Muscle of arm (tissue), 12 donors: ENCODE data around the gene BUB1B. TPM values are rescaled to one million over a fixed set of nuclear protein-coding genes. Genes with fewer than 3 reads are reported as not detected.
A peak's percentile ranks its signal among the peaks of the same experiment; 100 is the strongest.

ENCODE experiments used
- DNase-seq: peaks from one replicate; pipeline ENCODE4 v3.0.0-alpha.2; 2013
- polyA plus RNA-seq, 12 donors: library from polyadenylated mRNA; unstranded; fragments of 120-200 nt; gene quantifications; one replicate each; pipeline ENCODE4 v1.2.1, GENCODE V29; 2013; ENCODE audit not compliant: insufficient read length in 12 of 12

The BUB1B gene
- polyA plus RNA-seq, 12 donors, result 7.8 to 27.8 (median 16.0) TPM; not detected in 1

DNA sequence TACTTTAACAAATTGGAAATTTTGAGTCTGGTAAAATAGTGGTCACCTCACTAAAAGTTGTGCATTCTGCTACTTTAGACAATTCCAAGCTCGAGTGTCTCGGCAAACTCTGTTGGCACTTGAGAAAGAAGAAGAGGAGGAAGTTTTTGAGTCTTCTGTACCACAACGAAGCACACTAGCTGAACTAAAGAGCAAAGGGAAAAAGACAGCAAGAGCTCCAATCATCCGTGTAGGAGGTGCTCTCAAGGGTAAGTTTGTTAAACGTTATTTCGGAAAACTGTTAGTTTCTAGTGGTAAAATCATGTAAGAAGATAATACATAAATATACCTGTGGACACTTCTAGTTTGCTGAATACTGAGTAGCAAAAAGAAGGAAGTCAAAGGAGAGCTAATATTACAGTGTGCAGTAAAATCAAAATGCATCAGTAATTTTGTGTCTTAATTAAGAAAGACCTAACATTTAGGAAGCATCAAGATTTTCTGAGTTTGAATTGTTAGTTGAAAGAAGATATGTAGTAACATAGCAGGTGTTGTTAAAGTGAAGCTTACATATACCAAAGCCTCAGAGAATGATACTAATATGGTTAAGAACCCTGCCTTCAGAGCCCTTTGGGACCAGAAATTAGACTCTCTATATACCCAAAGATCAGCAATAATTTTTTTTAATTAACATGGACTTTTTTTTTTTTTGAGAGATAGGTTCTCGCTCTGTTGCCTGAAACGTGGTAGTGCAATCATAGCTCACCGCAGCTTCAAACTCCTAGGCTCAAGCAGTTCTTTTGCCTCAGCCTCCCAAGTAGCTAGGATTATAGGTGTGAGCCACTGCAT, 23.0 kb downstream of the BUB1B start:
- DNase-seq, result no peak

DNA sequence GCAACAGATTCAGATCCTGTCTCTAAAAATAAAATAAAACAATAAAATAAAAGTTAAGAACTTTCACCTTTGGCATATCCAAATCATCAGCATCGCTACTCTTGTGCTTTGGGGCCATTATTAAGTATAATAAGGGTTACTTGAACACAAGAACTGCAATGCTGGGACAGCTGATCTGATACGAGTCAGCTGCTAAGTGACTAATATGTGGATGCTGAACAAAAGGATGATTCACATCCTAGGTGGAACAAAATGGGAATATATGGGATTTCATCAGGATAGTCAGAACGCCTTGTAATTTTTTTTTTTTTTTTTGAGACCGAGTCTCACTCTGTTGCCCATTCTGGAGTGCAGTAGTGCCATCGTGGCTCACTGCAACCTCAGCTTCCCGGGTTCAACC, 29.7 kb downstream of the BUB1B start:
- no peak for DNase-seq

DNA sequence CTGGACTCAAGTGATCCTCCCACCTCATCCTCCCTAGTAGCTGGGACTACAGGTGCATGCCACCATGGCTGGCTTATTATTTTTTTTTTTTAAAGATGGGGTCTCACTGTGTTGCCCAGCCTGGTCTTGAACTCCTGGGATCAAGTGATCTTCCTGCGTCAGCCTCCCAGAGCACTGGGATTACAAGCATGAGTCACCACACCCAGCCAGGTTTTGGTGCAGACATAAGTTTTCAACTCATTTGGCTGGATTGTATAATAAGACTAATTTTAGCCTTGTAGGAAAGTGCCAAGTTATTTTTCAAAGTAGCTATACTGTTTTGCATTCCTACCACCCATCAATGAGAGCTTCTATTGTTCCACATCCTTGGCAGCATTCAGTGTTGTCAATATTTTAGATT, 32.1 kb downstream of the BUB1B start:
- no peak for DNase-seq

DNA sequence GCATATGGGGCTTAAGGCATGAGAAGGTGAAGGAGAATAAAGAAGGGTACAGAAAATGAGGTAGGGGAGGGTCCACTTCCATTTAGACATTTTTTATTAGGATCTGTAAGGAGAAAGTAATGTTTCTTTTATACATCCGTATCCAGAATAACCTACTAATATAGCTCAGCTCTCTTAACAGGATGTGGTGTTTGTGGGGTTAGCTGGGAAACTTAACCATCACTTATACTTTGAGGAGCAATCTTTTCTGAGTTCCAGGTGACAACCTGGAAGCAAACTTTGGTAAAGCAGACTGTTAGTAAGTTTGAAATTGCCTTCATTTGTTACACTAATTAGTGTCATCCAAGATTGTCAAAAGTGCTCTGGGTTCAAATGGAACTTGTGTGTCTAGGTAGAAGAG, 36.6 kb downstream of the BUB1B start:
- no peak for DNase-seq

DNA sequence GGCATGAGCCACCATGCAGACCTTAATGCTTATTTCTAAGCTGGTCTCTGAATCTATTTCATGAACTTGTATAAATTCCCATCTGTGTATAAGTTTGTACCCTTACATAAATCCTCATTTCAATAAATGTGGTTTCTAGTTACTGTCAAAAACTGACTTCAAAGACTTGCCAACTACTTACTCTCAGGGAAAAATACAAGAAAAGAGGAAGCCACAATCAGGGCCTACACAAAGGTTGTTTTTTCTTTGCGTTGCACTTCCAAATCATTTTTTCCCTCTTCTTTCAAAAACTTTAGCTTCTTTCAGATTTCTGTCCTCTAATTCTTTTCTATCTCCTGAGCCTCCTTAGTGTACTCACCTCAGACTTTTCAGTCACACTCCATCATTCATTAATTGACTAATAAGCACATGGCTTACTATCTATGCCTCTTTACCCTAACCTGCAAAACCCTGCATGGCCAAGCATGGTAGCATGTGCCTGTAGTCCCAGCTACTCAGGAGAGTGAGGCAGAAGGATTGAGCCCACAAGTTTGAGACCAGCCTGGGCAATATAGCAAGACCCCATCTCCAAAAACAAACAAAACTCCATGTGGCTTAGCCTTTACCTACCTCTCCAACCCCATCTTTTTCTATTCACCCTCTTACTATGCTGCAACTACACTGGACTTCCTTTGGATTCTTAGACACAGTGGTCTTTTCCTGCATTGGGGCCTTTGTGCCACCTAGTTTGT, 37.7 kb downstream of the BUB1B start:
- DNase-seq, result no peak

DNA sequence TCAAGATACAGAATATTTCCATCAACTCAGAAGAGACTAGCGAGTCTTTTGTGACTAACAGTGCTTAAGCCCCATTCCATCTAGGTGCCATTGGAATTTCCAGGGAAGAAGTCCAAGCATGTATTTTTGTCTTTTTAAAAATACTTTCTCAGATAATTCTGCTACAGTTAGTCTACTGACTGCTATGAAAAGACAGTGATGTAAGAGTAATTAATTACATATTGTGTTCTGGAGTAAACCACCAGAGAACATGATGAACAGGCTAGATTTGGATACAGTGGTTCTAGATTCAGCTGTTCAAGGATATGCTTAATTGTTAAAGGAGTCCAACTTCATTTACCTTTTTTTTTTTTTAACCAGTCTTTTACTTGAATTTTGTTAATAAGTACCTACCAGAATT, 43.2 kb downstream of the BUB1B start:
- no peak for DNase-seq

DNA sequence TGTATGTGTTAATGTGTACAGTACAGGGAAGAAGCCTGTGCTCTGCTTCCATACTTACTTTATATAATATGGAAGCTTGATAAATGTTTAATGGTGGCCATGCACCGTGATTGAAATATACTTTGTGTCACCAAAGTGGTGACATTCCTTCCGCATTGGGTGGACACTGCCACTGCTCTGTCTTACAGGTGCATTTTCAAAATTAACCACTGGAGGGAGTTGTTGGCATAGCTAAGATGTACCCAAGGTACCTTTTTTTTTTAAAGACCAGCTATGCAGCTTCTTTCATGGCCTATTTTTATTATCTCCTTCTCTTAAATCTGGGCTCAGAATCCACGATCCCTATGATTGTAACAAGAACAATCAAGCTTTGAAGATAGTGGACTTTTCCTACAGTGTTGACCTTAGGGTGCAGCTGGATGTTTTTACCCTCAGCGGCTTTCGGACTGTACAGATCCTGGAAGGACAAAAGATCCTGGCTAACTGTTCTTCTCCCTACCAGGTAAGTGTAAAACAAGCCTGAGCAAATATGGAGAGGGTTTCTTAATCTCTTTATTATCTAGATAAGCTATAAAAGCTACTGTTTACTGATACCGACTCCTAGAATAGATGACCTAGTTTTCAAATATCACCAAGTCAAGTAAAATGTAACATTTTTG, 56.4 kb downstream of the BUB1B start:
- DNase-seq, result peak; percentile 79

DNA sequence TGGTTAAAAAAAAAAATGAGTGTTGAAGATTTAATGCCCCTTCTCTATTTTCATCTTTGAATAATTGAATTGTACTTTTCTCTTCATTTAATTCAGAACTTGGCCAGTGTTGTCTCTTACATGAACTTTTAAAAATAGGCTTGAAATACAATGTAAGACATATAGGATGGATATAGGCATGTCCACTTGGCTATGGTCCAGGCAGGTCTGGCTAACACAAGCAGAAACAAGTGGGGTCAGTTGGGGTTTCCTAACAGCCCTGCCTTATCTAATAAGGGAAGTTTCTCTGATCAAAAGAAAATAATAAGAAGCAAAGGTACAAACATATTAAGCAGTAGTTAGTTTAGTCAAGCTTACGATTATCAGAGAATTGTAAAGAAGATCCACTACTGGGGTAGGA, 58.9 kb downstream of the BUB1B start:
- DNase-seq, result no peak

DNA sequence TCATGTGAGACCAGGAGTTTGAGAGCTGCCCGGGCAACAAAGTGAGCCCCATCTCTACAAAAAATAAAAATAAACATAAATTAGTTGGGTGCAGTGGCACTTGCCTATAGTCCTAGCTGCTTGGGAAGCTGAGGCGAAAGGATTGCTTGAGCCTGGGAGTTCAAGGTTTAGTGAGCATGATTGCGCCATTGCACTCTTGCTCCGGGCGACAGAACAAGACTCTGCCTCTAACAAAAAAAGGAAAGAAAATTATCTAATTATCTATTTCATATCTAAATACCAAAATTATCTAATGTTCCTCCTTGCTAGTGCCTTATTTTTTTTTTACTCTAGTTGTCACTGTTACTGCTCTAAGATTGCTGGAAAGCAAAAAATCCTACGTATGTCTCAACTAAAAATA, 61.3 kb downstream of the BUB1B start:
- DNase-seq, result no peak

DNA sequence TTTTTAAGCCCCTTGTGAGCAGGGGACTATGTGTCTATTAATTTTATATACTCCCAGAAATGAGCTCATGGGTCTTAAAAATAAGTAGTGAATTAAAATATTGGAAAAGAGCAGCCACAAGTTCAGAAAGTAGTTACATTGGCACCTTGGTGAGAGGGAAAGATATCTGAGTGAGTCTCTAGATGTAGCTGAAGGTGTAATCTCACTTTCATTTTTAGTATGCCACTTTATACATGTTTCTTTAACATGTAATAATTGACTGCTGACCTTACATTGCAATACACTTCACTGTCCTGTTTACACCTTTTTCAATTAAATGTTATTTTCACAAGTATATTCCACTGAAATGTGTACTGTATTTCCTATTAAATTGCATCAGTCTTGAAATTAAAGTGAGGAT, 65.9 kb downstream of the BUB1B start:
- DNase-seq, result no peak

DNA sequence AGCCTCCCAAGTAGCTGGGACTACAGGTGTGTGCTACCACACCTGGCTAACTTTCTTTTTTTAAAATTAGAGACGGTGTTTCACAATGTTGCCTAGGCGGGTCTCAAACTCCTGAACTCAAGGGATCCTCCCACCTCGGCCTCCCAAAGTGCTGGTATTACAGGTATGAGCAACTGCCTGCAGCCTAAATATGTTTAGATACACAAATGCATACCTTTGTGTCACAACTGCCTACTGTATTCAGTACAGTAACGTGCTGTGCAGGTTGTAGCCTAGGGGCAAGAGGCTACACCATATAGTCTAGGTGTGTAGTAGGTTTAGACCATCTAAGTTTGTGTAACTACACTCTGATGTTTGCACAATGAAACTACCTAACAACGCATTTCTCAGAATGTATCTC, 68.4 kb downstream of the BUB1B start:
- DNase-seq, result no peak

DNA sequence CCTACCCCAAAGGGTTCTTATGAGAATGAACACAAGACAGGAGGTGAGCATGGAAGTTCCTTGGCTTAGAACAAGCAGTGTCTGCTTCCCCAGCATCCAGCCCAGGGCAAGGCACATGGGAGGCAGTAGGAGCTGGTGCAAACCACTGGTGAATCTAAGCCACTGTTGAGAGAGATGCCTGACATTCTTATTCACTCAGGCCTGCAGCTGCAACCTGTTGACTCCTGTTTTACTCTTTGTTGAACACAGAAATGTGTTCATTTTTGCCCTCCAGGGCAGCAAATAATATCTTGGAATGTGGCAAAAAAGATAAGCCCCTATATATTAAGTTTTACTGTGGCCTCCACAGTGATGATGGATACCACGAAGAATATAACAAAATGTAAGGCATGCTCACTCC, 69.1 kb downstream of the BUB1B start:
- DNase-seq, result no peak

DNA sequence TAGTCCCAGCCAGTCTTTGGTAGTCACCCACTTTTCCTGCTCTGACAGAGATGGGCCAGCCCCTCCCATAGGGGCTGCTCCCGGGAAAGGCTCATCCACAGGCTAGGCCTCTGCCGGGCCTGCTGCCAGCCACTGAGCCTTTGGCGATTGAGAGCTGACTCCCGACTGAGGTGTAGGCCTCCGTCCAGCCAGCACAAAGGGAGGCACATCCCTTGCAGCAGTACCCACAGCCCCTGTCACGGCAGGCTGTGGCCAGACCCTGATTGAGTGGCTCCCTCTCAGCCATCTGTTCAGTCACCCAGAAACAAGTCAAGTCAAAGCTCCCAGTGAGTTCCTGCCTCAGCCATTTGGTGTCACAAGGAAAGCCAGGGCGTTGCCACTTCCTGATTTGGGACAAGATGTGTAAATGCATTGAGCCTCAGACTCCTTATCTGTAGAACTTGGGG, 71.8 kb downstream of the BUB1B start:
- DNase-seq, result no peak

DNA sequence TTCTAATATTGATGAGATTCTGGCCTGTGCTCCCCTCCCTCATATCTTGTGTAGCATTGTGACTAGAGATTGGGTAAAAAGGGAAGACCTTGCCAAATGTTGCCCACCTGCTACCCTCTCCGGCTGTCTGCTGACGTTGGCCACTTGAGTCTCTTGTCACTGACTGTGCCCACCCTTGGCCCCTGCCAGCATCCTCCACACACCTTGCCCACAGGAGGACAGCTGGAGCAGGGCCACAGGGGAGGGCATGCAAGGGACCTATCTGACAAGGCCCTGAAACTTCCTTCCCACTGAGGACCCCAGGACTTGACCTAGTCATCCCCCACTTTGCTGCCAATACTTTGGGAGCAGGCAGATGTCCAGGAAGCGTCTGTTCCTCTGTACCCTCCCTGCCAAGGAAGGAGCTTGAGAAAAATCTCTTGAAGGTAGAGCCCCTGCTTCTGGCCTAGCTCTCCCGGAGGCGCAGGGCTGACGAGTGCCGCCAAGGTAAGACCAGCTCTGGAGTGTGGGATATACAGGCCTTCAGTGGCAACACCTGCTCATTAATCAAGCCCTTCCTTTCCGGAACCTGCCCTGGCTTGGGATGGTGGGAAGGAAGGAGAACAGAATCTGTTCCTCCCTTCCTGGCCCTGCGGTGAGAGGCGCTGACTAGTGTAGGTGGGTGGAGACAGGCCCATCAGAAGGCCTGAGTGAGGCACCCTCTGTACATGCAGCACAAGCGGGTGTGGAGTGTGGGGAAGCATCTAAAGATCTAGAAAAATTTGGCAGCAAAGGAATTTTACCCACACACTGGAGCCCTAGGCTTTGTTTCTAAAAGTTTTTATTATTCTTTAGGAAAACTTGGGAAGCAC, 73.1 kb downstream of the BUB1B start:
- no peak for DNase-seq

DNA sequence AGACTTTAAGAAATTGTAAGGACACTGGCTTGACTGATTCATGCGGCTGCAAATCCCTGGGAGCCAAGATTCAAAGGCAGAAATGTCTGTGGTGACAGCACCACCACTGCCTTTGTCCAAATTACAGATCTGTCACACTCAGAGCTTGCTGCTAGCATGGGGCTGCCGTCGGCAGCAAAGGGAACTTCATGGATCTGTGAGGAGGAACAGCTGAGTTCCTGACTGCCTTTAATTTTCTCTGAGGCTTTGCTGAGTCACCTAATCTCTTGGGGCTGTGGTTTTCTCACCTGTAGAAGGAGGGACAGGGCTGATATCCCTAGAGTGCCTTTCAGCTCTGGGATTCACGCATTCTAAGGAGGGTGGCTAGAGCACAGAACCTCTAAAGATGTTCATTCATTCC, 73.9 kb downstream of the BUB1B start:
- DNase-seq, result no peak

DNA sequence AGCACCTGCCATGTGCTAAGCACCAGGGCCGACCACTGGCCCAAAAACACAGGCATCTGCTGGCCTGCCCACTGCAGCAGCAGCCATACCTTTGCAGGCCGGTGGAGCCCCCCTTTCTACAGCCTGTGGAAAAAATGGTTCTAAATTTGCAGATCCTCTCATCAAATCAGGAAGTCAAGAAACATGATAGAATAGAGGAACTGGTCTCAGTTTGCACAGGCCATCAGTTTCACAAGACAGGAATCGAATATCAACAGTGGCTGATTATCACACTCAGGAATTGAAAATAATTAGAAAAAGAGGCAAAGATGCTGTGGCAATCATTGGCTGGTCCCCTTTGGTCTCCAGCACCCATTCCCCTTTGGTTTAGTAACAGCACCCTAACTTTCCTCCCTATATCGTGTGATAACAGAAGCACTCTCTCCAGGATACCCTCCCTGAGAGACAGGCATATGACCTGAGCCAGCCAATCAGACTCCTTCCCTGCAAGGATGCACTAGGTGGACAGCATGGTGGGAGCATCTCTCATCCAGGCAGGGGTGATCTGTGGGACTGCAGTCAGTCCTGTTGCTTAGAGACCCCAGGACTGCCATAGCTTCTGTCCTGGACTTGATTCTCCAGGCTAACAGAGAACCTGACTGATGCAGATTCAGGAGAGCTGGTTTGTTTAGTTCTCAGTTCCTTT, 74.5 kb downstream of the BUB1B start:
- DNase-seq, result no peak

DNA sequence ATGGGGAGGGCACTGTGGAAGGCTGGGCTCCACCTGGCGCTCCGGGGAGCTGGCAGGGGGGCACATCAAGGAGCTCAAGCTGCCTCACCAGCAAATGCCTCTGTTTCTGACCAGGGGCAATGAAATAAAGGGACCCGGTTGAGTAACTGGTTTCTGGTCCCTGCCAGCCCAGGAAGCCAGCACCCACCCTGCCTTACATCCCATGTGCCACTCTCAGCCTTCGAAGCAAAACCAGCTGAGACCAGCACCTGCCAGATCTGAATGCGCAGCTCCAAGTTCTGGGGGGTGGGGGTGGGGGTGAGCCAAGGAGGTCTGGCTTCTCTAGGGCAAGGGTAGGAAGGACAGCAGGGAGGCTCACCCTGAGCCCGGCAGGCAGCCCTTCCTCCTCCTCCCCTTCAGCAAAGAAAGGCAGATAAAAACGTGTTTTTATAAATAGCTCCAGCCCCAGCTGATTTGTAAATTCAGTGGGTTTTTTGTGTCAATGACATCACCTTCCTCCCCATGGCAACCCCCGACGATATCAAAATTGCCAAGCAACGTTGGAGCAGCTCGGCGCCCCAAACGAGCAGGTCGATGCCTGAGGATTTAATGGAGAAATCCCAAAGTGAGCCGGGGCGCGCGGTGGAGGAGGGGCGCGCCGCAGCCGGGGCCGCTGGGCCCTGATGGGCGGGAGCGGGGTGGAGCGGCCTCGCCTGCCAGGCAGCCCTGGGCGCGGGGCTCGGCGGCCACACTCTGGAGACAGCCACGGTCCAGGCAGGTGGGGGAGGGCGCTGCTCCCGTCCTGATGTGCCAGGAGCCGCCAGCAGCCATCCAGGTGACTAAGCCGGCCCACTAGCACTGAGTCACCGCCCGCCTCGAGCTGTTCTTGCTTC, 77.9 kb downstream of the BUB1B start, which contains the start of gene PAK6:
Gene PAK6 (plus strand): TSS at position 532 of the 872 bp plus-strand sequence. CDS start 25,723 bp downstream, outside the sequence.
- no peak for DNase-seq

DNA sequence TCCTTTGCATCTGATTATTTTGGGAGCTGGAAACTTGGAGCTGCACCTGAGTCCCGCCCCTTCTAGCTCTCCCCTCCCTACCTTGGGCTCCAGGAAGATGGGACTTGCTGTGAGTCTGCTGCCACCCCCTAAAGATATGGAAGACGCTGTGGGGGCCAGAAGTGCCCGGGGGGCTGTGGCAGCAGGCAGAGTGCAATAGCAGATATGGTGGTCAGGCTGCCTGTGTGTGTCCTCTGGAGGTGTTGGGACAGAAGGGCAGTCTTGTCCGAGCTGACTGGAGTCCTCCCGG, 78.5 kb downstream of the BUB1B start:
- DNase-seq, result no peak

DNA sequence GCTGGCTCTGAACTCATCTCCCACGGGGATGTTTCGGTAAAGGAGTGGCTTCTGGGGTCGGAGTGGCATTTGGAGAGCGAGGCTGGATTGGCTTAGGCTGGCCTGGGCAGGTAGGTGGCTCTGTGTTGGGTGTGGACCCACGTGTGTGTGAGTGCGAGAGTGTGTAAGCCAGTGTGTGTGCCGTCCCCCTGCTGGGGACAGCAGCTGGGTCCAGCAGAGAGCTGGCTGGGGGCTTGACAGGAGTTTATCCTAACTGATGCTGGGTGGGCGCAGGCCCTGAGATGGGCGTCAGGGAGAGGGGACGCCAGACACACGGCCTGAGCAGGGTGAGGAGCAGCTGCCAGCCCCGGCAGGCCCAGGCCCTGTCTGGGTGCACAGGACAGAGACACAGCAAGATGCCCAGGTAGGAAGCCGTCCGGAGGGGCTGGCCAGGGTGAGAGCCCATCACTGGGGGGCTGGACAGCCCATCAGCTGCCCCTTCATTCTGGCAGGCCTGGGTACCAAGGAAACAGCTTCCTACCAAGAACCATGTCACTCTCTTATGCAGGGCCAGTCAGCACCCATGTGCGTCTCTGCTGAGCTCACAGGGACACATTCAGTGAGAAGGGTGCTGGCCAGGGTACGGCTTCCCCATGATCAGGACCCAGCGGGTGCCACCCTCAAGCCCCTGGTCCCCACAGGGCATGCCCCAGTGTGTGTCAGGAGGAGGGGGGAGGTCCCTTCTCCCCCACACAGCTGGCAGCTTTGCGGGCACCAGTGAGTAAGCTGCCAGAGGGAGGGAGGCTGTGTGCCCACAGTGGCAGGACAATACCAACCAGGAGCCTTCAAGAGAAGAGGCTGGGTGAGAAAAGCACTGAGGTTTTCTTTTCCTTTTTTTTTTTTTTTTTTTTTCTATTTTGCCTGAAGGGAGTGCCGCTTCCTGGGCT, 79.1 kb downstream of the BUB1B start:
- DNase-seq, result no peak
